WTC11 (cell line): ENCODE measurements around the gene SPOCK1.

ENCODE experiments used
- E2F4 ChIP-seq: sonication (generic); formaldehyde crosslinking; IDR thresholded peaks from 2 replicates; pipeline ENCODE4 v1.8.1; 2022; ENCODE audit warnings: low read depth, mild to moderate bottlenecking, moderate library complexity, missing genetic modification reagents, borderline replicate concordance
- E2F5 ChIP-seq: sonication (generic); formaldehyde crosslinking; IDR thresholded peaks from 2 replicates; pipeline ENCODE4 v1.8.1; 2022; ENCODE audit warnings: mild to moderate bottlenecking, moderate library complexity, missing genetic modification reagents
- JUN ChIP-seq: sonication (generic); formaldehyde crosslinking; IDR thresholded peaks from 2 replicates; pipeline ENCODE4 v1.8.0; 2023; ENCODE audit warnings: mild to moderate bottlenecking, missing genetic modification reagents
- MAX ChIP-seq: sonication (generic); formaldehyde crosslinking; IDR thresholded peaks from 2 replicates; pipeline ENCODE4 v1.8.0; 2022; ENCODE audit warnings: mild to moderate bottlenecking, missing genetic modification reagents
- TF ChIP-seq, protein P1 (sequence below): fragments of 200-600 bp; IDR thresholded peaks from 2 replicates; pipeline ENCODE4 v1.8.0; 2022; ENCODE audit warnings: antibody characterized with exemption

DNA sequence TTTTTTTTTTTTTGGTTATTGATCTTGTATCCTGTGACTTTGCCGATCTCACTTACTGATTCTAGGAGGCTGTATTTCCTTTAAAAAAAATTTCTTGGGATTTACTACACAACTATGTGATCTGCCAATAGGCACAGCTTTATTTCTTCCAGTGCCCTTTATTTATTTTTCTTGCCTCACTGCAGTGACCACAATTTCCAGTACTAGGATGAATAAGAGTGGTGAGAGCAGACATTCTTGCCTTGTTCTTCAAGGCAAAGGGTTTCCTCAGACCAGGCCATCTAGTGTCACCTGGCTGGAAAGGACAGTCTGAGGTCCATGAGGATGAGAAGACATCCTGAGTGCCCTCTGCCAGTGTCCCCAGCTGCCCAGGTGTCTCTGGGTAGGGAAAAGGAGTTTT lies 265.4 kb downstream of the SPOCK1 start:
- TF ChIP-seq, protein P1, sequence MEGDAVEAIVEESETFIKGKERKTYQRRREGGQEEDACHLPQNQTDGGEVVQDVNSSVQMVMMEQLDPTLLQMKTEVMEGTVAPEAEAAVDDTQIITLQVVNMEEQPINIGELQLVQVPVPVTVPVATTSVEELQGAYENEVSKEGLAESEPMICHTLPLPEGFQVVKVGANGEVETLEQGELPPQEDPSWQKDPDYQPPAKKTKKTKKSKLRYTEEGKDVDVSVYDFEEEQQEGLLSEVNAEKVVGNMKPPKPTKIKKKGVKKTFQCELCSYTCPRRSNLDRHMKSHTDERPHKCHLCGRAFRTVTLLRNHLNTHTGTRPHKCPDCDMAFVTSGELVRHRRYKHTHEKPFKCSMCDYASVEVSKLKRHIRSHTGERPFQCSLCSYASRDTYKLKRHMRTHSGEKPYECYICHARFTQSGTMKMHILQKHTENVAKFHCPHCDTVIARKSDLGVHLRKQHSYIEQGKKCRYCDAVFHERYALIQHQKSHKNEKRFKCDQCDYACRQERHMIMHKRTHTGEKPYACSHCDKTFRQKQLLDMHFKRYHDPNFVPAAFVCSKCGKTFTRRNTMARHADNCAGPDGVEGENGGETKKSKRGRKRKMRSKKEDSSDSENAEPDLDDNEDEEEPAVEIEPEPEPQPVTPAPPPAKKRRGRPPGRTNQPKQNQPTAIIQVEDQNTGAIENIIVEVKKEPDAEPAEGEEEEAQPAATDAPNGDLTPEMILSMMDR: no peak
- TF ChIP-seq E2F4 (no peak), JUN (CRISPR knock-in tag) (no peak), E2F5 (CRISPR knock-in tag) (no peak), MAX (no peak)
